Sigmoid colon (tissue), 4 donors: ENCODE measurements around the gene ZIC2.

Source experiments
- CTCF ChIP-seq, 4 experiments: fragments of 450-650 bp in 3 of 4; fragments of 200-600 bp in 1 of 4; IDR thresholded peaks; one replicate each; pipeline ENCODE4 v1.5.1; 2016 to 2019; ENCODE audit warnings: antibody characterized with exemption in 4 of 4, mild to moderate bottlenecking in 3 of 4, moderate library complexity in 2 of 4
- EP300 ChIP-seq, 4 donors: sonication (generic); formaldehyde crosslinking; IDR thresholded peaks; one replicate each; pipeline ENCODE4 v1.6.1; 2017; ENCODE audit warnings: antibody characterized with exemption in 4 of 4
- POLR2A ChIP-seq, 2 donors: fragments of 450-650 bp; IDR thresholded peaks; one replicate each; pipeline ENCODE4 v1.6.1; 2016; ENCODE audit warnings: antibody characterized with exemption in 2 of 2, mild to moderate bottlenecking in 2 of 2, moderate library complexity in 2 of 2
- POLR2AphosphoS5 ChIP-seq, 4 donors: sonication (generic); formaldehyde crosslinking; IDR thresholded peaks; one replicate each; pipeline ENCODE4 v1.6.1; 2017; ENCODE audit warnings: antibody characterized with exemption in 4 of 4

GRCh38 chr13:99949679-99950413, 31.7 kb upstream of the ZIC2 start:
- TF ChIP-seq CTCF (IDR thresholded peaks at IDR 0.05) (no peak), EP300 (IDR thresholded peaks at IDR 0.05) (no peak), POLR2AphosphoS5 (IDR thresholded peaks at IDR 0.05) (no peak), POLR2A (IDR thresholded peaks at IDR 0.05) (no peak)
